KG1 (cell line): Measurements from ENCODE around the gene IFITM1.
"Not testable (repeated sequence)": the region's sequence is repeated elsewhere in the genome, so short reads cannot be mapped to it uniquely, and the experiment has no call there.

Experiments used
- DNase-seq: peaks from one replicate; lab custom pipeline; 2025; lab: John Stamatoyannopoulos, UW

The IFITM1 gene

GRCh38 chr11:282630-283360 is 31.0 kb upstream of the IFITM1 start:
- DNase-seq = no peak

- DNase-seq = no peak
Measured at GRCh38 chr11:283405-284104, 30.3 kb upstream of the IFITM1 start.

- no peak for DNase-seq
Measured at GRCh38 chr11:284105-285020, 29.5 kb upstream of the IFITM1 start.

- DNase-seq = no peak
Measured at GRCh38 chr11:285021-285893, 28.6 kb upstream of the IFITM1 start.

GRCh38 chr11:285894-286220 is 28.0 kb upstream of the IFITM1 start:
- no peak for DNase-seq

- not testable (repeated sequence) for DNase-seq
Measured at GRCh38 chr11:286977-287820, 26.6 kb upstream of the IFITM1 start.

- DNase-seq = no peak
Measured at GRCh38 chr11:287821-288477, 25.9 kb upstream of the IFITM1 start.

GRCh38 chr11:288478-289397 is 25.1 kb upstream of the IFITM1 start, which contains the start of gene PGGHG:
Gene PGGHG, plus strand, starts transcription at chr11:289126. Its CDS starts 691 bp downstream, at chr11:289817.
- DNase-seq = peak; percentile 12

- DNase-seq = no peak
Measured at GRCh38 chr11:289398-289711, 24.5 kb upstream of the IFITM1 start.

GRCh38 chr11:289712-290620 is 23.9 kb upstream of the IFITM1 start:
- DNase-seq = no peak

GRCh38 chr11:290621-291231 is 23.1 kb upstream of the IFITM1 start:
- DNase-seq = no peak

- no peak for DNase-seq
Measured at GRCh38 chr11:291281-292210, 22.3 kb upstream of the IFITM1 start.

GRCh38 chr11:292211-293121 is 21.4 kb upstream of the IFITM1 start:
- DNase-seq = no peak

- DNase-seq = no peak
Measured at GRCh38 chr11:293271-293851, 20.5 kb upstream of the IFITM1 start.
